ENCODE measurements around the gene CAMK1D.

CAMK1D gene

GRCh38 chr10:12602521-12602920 lies 253.2 kb downstream of the CAMK1D start:
- DNase-seq: no peak

GRCh38 chr10:12603766-12604470 lies 254.6 kb downstream of the CAMK1D start:
- no peak for DNase-seq

GRCh38 chr10:12605580-12606405 lies 256.4 kb downstream of the CAMK1D start:
- peak in 1 of 2 experiments; percentile 45 for DNase-seq

- DNase-seq: no peak
These were observed 257.1 kb downstream of the CAMK1D start for GRCh38 chr10:12606461-12606860.

DNA sequence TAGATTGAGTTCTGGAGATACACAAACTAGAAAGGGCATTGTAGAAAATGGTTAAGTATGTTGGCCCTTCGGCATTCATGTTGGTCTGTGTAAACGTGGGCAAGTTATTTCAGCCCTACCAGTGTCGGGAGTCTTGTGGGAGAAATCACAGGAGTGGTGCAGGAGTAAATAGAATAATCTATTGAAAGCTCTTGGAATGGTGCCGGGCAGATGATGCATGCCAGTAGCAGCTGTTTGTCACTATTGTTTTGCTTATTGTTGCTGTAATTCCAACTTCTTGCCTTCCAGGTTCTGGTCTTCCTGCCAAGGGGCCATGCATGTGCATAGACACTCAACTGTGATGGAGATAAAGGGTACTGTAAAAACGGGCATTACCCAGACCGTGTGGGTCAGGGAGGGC lies 259.4 kb downstream of the CAMK1D start:
- DNase-seq: no peak

GRCh38 chr10:12609435-12609834 lies 260.1 kb downstream of the CAMK1D start:
- no peak for DNase-seq

DNA sequence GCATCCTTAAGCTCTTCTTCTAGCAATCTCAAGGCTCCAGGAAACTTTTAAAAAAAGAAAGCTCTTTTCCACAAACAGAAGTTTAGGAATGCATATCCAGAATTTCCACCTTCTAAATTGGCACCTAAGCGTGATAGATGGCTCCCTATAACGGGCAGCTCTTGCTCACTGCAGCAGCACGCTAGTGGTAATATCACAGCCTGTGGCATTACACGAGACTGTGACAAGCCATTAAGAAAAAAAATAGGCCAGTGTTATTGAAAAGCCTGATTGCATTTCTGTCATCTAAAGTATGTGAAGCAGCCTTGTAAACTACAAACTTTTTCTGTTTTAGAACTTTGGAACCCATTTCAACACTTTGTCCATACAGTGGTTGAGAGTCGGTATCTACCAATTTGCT lies 263.8 kb downstream of the CAMK1D start:
- DNase-seq: no peak

DNA sequence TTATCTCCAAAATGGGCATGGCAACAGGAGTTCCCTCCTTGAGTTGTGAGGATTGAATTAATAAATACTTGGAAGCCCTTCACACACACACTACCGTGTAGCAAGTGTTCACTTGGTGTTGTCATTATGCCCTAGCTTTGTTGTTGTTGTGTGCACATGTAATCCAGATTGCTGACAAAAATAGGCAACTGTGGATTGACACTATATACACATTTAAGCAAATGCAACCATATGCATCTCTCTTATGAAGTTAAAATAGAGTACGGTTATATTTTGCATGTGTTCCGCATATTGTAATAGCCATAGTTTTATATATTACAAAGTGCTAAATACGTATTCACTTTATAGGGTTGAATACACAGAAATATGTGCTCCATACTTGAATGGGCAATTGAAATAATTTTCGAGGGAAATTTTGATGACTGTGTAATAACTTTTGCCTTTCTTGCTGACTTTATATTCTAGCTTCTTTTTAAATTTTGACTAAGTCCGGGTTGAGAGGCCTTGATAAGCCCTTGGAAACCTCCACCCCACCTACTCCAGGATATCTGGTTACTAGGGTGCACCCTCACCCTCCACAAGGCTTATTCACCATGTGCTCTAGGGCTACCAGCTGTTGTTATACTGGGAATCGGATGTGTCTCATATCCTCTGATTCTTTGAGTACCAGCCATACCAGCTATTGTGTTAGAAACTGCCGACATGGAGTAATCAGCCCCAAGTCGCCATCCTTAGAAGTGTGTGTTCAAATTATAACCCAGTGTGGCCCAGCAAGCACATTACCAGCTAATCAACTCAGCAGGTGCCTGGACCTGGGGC lies 265.0 kb downstream of the CAMK1D start:
- peak; percentile 13 to 15 for DNase-seq

DNA sequence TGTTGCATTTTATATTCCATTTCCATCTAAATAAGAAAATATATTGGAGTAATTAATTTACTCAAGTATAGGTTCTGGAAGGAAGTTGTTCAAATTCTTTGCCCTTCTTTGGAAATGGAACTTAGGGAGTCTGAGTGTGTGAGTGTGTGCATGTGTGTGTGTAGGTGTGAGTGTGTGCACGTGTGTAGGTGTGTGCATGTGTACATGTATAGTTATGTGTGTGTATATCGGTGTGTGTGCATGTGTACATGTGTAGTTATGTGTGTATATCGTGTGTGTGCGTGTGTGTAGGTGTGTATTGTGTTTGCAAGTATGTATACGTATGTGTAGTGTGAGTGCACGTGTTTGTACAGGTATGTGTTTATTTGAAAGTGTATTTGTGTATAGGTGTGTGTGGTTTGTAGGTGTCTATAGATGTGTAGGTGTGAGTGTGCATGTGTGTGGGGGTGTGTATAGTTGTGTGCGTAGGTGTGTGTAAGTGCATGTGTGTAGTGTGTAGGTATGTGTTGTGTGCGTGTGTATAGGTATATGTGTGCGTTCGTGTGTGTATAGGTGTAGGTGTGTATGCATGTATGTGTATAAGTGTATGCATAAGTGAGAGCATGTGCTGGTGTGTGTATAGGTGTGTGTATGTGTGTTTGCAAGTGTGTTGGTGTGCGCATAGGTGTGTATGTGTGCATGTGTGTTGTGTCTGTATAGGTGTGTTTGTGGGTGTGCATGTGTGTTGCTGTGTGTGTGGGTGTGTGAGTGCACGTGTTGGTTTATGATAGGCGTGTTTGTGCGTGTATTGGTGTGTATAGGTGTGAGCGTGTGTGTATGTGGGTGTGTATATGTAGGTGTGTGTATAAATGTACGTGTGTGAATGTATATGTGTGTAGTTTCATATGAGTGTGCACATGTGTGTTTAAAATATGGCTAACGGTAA lies 266.2 kb downstream of the CAMK1D start:
- no peak for DNase-seq

GRCh38 chr10:12617191-12618175 lies 268.1 kb downstream of the CAMK1D start:
- no peak for DNase-seq

DNA sequence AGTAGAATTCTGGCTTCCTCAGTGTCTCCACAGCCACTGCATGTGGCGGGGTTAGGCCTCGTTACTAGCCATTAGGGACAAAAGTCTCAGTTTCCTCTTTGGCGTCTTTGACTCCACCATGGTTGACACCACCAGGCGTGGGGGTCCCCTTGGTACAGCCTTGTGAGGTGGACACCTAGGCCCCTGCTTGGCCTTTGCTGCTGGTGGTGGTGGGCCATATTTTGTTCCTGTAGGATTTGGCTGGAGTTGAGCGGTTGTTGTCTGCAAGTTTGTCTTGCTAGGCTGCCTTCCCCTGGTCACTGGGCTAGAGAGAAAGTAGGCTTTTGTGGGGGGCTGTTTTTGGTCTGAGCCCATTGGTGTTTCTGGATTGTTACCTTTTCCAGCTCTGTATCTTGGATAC lies 272.7 kb downstream of the CAMK1D start:
- no peak for DNase-seq

DNA sequence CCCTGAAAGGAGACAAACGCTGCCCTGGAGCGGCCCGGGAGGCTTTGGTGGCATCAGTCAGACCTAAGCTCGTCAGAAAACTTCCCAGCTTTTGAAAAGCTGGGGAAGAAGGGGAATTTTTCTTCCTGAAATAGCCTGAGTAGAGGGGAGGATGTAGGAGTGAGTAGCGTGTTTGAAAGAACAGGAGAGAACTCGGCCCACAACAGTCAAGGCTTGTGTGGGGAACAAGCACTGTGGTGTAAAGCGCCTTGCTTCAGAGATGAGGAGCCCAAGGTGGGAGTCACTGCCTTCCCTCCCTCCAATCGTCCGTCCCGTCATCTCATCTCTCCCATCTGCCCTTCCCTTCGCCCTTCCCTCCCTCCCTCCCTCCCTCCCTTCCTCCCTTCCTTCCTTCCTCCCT lies 273.3 kb downstream of the CAMK1D start:
- DNase-seq: no peak

GRCh38 chr10:12625393-12626023 lies 276.2 kb downstream of the CAMK1D start:
- no peak for DNase-seq

GRCh38 chr10:12628153-12628552 lies 278.8 kb downstream of the CAMK1D start:
- no peak for DNase-seq

DNA sequence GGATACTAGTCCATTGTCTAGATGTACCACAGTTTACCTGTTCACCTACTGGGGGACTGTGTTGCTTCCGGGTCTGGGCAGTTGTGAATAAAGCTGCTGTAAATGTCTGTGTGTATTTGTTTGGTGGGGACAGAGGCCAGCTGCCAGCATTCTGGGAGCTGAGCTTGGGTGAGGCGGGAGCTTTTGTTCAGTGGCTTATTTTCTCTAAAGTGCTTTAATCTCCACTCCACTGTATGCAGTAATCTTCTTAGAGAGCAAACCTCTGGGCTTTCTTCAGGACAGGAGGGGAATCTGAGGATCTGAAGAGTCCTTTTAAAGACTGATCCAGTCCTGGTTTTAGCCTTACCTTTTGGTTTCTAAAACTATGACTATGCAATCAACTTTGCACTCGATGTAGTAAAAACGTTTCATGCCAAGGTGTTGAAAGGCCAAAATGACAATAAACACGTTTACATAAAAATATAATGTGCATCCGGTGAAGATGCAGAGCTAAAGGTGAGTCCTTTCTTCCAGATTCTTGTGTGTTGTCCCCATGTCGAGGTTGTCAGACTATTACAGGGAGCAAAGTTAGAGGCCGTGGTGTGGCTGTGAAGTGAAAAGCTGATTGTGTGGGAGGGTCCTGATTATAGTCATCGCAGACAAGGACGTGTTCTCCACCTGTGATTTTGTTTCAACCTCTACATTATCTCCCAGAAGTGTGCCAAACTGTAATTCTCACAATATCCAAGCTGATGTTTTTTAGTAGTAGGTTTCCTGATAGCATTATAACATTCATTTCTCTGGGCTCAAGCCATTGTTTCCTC lies 279.8 kb downstream of the CAMK1D start:
- no peak for DNase-seq

- DNase-seq: no peak
These were observed 280.4 kb downstream of the CAMK1D start for GRCh38 chr10:12629767-12630165.

DNA sequence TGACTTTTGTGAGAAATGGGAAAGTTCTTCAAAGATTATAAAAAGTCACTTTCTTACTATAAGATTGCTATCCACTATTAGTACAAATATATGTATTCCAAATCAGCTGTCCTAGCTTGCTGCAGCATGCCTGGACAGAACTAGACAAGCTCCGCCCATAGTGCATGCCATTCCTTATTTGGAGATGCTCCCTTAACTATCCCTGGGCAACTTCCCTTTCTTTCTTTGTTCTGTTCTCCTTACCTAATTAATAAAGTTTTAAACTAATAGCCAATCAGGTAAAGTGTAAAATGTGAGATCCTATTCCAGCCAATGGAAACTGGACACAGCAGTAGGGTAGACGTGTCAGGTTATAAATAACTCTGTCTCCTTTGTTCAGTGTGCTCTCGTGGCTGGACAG lies 281.9 kb downstream of the CAMK1D start:
- no peak for DNase-seq

DNA sequence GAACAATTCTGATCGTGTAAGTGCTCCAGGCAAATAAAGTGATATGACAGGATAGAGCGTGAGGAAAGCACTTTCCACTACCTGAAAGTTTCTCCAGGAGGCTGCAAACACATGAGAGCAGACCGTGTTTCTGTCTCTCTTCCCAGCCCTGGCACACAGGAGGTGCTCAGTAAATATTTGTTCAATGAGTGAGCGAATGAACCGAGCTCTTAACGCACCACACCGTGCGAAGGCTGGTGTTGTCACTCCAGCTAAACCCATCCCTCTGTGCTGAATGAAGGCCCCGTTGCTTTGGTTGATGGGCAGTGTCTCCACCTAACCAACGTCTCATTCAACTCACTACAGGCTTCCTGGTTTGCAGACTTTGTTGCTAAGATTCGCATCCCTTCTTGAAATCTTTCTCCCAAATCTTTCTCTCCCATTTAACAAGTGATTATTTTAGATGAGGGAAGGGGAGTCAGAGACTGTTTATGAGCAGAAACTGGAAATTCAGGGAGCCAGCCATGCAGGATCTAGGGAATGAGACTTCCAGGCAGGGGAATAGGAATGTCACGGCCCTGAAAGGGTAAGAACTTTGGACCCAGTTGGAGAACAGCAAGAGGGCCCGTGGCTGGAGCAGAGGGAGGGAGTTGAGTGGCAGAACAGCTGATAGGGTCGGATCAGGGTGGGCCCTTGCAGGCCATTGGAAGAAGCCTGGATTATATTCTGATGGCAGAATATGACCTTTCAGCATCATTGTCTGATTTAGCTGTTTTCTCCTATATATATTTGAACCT lies 282.6 kb downstream of the CAMK1D start:
- DNase-seq: no peak
